ENCODE measurements around the gene EXOC4.

The EXOC4 gene

DNA sequence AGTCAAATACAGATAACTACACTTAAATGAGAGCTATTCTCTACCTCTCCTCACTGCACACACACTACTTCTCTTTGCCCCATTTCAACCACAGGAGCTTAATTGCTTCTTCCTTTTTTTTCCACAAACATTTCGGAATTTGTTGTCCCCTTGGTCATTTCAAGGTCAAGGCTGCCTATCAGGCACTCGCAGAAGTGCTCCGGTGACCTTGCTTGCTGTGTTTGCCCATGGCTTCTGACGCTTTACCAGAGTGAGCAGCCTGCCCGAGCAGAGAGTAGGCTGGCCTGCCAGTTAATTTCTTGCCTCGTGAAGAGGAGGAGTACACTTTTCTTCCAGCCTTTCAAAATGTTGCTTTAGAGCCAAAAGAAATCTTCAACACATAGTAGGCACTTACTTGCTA lies 577.2 kb downstream of the EXOC4 start:
- DNase-seq (ENCODE audit: low spot score): no peak

DNA sequence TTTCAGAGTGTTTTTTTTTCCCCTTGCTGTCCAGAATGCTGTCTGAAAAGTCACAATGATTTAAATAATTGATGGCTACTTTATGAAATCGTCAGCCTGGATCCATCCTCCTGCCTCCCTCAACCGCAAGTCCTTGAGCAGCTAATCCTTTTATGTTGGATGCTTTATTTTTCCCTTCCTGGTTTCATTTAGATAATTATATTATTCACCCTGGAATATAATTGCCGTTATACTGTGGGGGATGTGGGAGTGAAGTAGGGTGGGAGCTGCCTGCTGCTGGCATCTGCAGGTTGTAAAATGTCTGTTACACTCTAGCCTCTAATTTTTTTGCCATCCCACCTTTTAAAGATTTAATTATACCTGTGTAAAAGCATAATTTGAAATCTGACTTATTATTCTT lies 583.8 kb downstream of the EXOC4 start:
- no peak for DNase-seq (ENCODE audit: low spot score)

- DNase-seq (ENCODE audit: low spot score): no peak
These were observed 584.3 kb downstream of the EXOC4 start for GRCh38 chr7:133837224-133837623.

GRCh38 chr7:133839121-133839520 lies 586.2 kb downstream of the EXOC4 start:
- no peak for DNase-seq (ENCODE audit: low spot score)

- no peak for DNase-seq (ENCODE audit: low spot score)
These were observed 590.5 kb downstream of the EXOC4 start for GRCh38 chr7:133843341-133843740.

DNA sequence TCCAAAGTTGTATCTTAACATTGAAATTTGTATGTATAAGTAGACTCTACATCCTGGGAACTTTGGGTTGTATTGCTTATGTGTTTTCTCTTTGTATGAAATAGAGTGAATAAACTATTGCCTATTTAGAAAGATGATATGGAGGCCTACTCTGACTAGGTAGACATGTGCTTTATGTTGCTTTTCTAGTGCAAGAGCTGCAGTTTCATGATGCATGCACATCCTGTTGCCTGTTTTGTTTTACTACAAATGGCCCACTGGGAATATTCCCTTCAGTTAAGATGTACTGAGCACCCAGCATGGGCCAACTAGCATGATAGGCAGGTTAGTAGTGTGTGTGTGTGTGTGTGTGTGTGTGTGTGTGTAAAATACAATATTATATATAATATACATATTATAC lies 592.1 kb downstream of the EXOC4 start:
- DNase-seq (ENCODE audit: low spot score): no peak

DNA sequence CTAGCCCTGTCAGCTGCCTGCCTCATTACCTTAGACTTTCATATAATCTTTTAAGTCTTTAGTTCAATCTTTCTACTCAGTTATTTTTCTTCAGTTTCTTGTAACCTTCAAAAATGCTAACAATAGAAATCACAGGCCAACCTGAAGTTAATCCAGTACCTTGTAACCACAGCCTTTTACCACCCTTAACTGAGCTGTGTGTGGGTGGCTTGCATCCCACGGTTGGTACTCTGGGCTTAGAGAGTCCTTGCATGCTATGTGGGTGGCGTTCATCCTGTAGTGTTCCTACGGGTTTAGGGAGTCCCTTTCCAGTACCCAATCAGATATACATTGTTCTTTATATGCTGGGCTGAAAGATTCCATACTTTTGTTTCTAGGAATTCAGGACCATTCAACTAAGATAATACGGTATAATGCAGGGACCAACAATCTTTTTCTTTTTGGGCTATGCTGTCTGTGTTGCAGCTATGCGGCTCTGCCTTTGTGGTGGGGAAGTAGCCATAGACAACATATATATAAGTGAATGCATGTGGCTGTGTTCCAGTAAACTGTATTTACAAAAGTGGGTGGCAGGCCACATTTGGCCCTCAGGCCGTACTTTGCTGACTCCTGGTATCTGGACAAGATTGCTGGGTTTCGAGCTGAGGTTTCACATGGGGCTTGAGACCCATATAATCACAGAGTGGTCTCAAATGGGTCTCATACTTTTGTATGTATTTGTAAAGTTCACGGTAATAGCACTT lies 593.5 kb downstream of the EXOC4 start:
- DNase-seq (ENCODE audit: low spot score): no peak

GRCh38 chr7:133850497-133851280 lies 597.8 kb downstream of the EXOC4 start:
- no peak for DNase-seq (ENCODE audit: low spot score)

- DNase-seq (ENCODE audit: low spot score): no peak
These were observed 598.5 kb downstream of the EXOC4 start for GRCh38 chr7:133851411-133851810.

DNA sequence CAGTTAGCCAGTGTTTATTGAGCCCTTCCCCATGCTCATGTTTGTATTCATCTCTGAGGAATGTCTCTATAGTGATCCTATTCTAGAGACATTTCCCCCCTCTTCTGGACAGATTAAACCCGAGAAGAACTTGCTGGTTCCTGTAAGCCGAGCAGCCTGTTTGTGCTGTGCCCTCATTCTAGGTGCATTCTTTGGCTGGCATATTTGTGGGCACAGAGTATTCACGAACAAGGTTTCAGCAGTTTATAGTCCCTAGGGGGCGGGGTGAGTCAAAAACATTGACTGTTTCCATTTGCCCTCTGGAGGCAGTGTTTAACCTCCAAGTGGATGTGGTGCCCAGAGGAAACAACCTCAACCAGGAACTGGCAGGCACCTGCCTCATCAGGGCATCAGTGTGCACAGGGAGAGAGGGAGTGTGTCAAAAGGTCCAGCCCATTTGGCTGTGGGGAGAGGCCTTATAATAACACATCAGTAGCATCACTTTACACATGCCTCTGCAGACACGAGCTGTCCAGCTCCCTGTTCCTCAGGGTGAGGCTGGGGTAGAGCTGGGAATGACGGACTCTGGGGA lies 600.9 kb downstream of the EXOC4 start:
- DNase-seq (ENCODE audit: low spot score): peak; percentile 79

GRCh38 chr7:133854739-133855138 lies 601.9 kb downstream of the EXOC4 start:
- peak; percentile 63 for DNase-seq (ENCODE audit: low spot score)

- no peak for DNase-seq (ENCODE audit: low spot score)
These were observed 604.7 kb downstream of the EXOC4 start for GRCh38 chr7:133857376-133858119.

DNA sequence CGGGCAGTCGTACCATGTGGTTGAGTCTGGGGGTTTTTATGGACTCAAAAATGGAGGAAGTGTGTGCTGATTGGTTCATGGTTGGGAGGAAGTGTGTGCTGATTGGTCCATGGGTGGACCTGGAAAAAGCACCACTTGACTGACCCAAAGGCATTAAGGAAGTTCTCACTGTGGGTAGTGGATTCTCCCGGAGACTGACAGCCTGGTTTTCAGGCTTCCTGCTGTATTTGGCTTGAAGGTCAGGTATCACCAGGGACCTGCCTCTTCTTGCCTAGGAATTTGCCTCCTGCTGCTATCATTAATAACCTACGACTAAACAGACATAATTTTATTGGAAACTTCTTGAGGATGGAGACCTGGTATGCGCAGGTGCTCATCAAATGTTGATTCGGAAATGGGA lies 605.4 kb downstream of the EXOC4 start:
- DNase-seq (ENCODE audit: low spot score): no peak

- no peak for DNase-seq (ENCODE audit: low spot score)
These were observed 606.4 kb downstream of the EXOC4 start for GRCh38 chr7:133859231-133859630.

GRCh38 chr7:133859871-133860450 lies 607.1 kb downstream of the EXOC4 start:
- no peak for DNase-seq (ENCODE audit: low spot score)

DNA sequence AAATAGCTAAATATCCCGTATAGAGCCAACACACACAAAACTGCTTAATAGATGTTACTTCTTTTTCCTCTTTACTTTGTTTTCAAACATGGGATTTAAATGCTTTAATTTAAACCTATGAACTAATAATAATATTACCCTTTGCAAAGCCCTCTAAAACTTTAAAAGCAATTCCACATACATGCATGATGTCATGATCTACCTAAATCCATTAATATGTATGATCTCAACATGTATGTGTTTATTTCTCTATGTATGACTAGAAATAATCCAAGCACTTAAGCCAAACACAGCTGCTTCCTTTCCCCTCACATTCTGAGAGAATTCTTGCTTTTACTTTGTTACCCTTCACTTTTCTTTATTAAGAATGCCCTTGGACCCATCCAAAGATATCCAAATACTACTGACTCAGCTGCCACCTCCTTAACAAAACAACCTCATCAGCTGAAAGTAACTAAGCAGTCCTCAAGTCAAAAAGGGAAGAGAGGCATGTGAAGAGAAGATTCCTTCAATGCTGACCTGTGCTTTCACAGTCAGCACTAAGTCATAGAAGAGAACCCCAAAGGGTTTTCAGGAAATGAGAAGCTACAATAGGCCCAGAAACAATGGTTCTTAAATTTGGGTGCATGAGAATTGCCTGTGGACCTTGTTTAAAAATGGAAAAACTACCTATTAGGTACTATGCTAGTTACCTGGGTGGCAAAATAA lies 607.9 kb downstream of the EXOC4 start:
- no peak for DNase-seq (ENCODE audit: low spot score)

DNA sequence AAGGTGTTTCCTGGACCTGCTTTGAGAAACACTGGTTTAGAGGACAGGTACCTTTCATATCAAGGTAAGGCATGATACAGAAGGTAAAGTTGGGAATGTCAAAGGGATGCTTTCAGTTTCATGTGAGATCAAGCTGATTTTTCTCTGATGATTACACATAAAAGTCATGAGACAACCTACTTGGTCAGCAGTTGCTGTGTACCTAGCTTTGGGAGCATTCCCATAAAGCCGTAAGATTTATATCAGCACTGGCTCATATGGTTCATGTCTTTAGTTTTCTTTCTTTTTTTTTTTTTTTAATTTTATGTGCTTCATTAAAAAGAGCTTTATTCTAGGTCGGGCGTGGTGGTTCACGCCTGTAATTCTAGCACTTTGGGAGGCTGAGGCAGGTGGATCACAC lies 609.0 kb downstream of the EXOC4 start:
- no peak for DNase-seq (ENCODE audit: low spot score)

- DNase-seq (ENCODE audit: low spot score): no peak
These were observed 610.6 kb downstream of the EXOC4 start for GRCh38 chr7:133863362-133864061.

GRCh38 chr7:133869556-133869955 lies 616.7 kb downstream of the EXOC4 start:
- peak; percentile 61 for DNase-seq (ENCODE audit: low spot score)

DNA sequence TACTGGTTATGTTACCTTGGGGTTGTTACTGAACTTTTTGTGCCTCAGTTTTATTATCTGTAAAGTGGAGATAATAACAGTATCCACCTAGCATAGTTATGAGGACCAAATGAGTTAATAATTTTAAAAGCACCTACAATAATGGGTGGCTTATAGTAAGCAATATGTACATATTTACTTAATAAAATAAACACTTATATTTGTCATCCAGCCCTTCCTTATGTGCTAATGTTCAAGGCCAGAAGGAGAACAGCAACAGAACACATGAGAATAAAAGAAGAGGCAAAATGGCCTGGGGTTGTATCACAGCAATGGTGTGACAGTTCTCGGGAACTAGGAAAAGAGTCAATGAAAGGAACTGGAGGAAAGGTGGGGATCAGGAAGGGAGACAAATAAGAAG lies 618.9 kb downstream of the EXOC4 start:
- DNase-seq (ENCODE audit: low spot score): no peak

DNA sequence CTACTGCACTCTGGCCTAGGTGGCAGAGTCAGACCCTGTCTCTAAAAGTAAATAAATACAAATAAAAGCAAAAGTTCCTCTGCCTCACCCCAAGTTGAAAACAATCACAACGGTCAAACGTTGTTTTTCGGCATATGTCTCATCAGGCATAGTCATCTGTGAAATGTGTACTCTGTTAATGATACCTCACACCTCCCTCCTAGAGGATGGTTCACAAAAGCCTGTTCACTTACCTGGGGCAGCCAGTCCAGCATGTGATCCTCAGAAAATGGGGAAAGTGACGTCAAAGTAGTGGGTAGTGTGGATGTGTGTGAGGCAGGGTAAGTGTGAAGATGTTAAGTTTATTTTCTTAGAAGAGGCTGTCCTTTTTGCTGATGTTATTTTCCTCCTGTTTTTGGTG lies 620.3 kb downstream of the EXOC4 start:
- no peak for DNase-seq (ENCODE audit: low spot score)

Measured in COLO829 (cell line).